HepG2 (cell line): ENCODE results near the gene CYP4F12. TPM values are rescaled to one million over a fixed set of nuclear protein-coding genes. Genes with fewer than 3 reads are reported as not detected.

Experiments
- ATAC-seq: fragments of 200-7000 bp; cut with Tn5 transposase; 3 replicates; pipeline ENCODE4 v1.9.1; 2020; ENCODE audit warnings: mild to moderate bottlenecking, moderate library complexity
- BruUV-seq: library from RNA; stranded (reverse); fragments of 400-500 nt; replicated peaks from 2 replicates; lab custom pipeline; 2021; lab: Mats Ljungman, UMichigan
- CTCF ChIA-PET: fragments of 300-600 bp; formaldehyde crosslinking; extraction: SDS; loops from one replicate; lab custom pipeline; 2021; ENCODE audit warnings: low total read pairs, inconsistent platforms, low intra/inter-chr PET ratio; lab: Yijun Ruan, JAX
- POLR2A ChIA-PET: fragments of 350-600 bp; sonication (Branson Sonifier 250); formaldehyde crosslinking; loops from one replicate; lab custom pipeline; 2020; ENCODE audit warnings: antibody characterized with exemption, inconsistent platforms; lab: Yijun Ruan, JAX
- DNase-seq: peaks from one replicate; pipeline ENCODE4 v3.0.0-alpha.2; 2015; ENCODE audit warnings: low spot score
- FAIRE-seq: peaks from 3 replicates; lab custom pipeline; 2011; peaks lifted over from hg19 to GRCh38; lab: Jason Lieb, UNC
- H2AFZ ChIP-seq: one replicate; pipeline ENCODE4 v1.6.1; 2011; ENCODE audit warnings: low read length, inconsistent platforms
- H3K27ac ChIP-seq: fragments of 300-600 bp; 3 replicates; pipeline ENCODE4 v1.8.0; 2011; ENCODE audit warnings: mixed run types, mild to moderate bottlenecking, mixed read lengths, low read length, inconsistent platforms; ENCODE audit not compliant: insufficient read depth; ENCODE audit errors: extremely low read length
- H3K27me3 ChIP-seq, 2 experiments: fragments of 200-600 bp in 1 of 2; 2 replicates in 1 of 2; 3 replicates in 1 of 2; pipeline versions ENCODE4 v1.6.0 to v1.8.0; 2011; ENCODE audit warnings: low read length in 2 of 2, mild to moderate bottlenecking in 2 of 2, moderate library complexity in 2 of 2, inconsistent platforms in 1 of 2; ENCODE audit not compliant: insufficient read depth in 2 of 2, control insufficient read depth in 1 of 2
- H3K36me3 ChIP-seq, 2 experiments: fragments of 200-600 bp in 1 of 2; replicated peaks in 1 of 2; 2 replicates in 1 of 2; 3 replicates in 1 of 2; pipeline versions ENCODE4 v1.5.1 to v1.8.0; 2011; ENCODE audit warnings: low read length in 2 of 2, inconsistent platforms in 1 of 2; ENCODE audit not compliant: insufficient read depth in 2 of 2, control insufficient read depth in 1 of 2
- H3K4me1 ChIP-seq: 2 replicates; pipeline ENCODE4 v1.5.1; 2012; ENCODE audit warnings: low read length, inconsistent platforms; ENCODE audit not compliant: insufficient read depth
- H3K4me2 ChIP-seq: 2 replicates; pipeline ENCODE4 v1.6.0; 2011; ENCODE audit warnings: low read depth, low read length, inconsistent platforms
- H3K4me3 ChIP-seq, 3 experiments: fragments of 200-600 bp in 1 of 3; sonication (generic), shearing (Covaris generic) in 1 of 3; replicated peaks in 1 of 3; 2 replicates each; pipeline ENCODE4 v1.5.1; 2011 to 2016; ENCODE audit warnings: low read length in 3 of 3, inconsistent platforms in 2 of 3, low read depth in 2 of 3, mild to moderate bottlenecking in 2 of 3, control low read depth in 1 of 3, mixed read lengths in 1 of 3; ENCODE audit not compliant: insufficient read depth in 1 of 3
- H3K79me2 ChIP-seq: one replicate; pipeline ENCODE4 v1.6.1; 2011; ENCODE audit warnings: low read length, inconsistent platforms; ENCODE audit not compliant: insufficient read depth
- H3K9ac ChIP-seq: 2 replicates; pipeline ENCODE4 v1.6.0; 2011; ENCODE audit warnings: mild to moderate bottlenecking, low read depth, low read length, inconsistent platforms; ENCODE audit not compliant: insufficient read depth
- H3K9me3 ChIP-seq: 2 replicates; pipeline ENCODE4 v1.5.1; 2012; ENCODE audit warnings: mild to moderate bottlenecking, low read length
- H4K20me1 ChIP-seq: 2 replicates; pipeline ENCODE4 v1.6.0; 2011; ENCODE audit warnings: inconsistent platforms, mild to moderate bottlenecking, low read length, moderate library complexity; ENCODE audit not compliant: insufficient read depth
- FOXA1 ChIP-seq, 2 experiments: fragments of 450-650 bp in 1 of 2; sonication (generic) in 1 of 2; formaldehyde crosslinking in 1 of 2; IDR thresholded peaks; 2 replicates each; pipeline versions ENCODE4 v1.4.0 to v1.6.1; 2016 to 2020; ENCODE audit warnings: missing genetic modification reagents in 1 of 2
- HMGXB4 ChIP-seq, 2 experiments: sonication (generic) in 1 of 2; formaldehyde crosslinking in 1 of 2; IDR thresholded peaks; 2 replicates each; pipeline versions ENCODE4 v1.4.0 to v1.6.1; 2018 to 2020; ENCODE audit warnings: missing genetic modification reagents in 2 of 2, borderline replicate concordance in 1 of 2, low read depth in 1 of 2, mild to moderate bottlenecking in 1 of 2, missing biosample characterization in 1 of 2
- KMT2A ChIP-seq: sonication (generic); formaldehyde crosslinking; IDR thresholded peaks from 2 replicates; pipeline ENCODE4 v1.4.0; 2020; ENCODE audit warnings: missing genetic modification reagents
- MXD4 ChIP-seq: IDR thresholded peaks from 2 replicates; pipeline ENCODE4 v1.6.1; 2016; ENCODE audit warnings: mild to moderate bottlenecking, missing biosample characterization, missing genetic modification reagents
- REST ChIP-seq, 2 experiments: IDR thresholded peaks; 2 replicates each; pipeline ENCODE4 v1.6.1; 2011 to 2012; ENCODE audit warnings: low read length in 2 of 2, borderline replicate concordance in 1 of 2, low read depth in 1 of 2, mild to moderate bottlenecking in 1 of 2, moderate library complexity in 1 of 2
- SP2 ChIP-seq: sonication (generic); formaldehyde crosslinking; IDR thresholded peaks from 2 replicates; pipeline ENCODE4 v1.5.1; 2020; ENCODE audit warnings: mild to moderate bottlenecking, missing genetic modification reagents
- ZBTB3 ChIP-seq: sonication (generic); formaldehyde crosslinking; IDR thresholded peaks from 2 replicates; pipeline ENCODE4 v1.4.0; 2020; ENCODE audit warnings: low read depth, mild to moderate bottlenecking, moderate library complexity, missing genetic modification reagents, borderline replicate concordance
- ZBTB42 ChIP-seq: sonication (generic); formaldehyde crosslinking; IDR thresholded peaks from 2 replicates; pipeline ENCODE4 v1.5.0; 2020; ENCODE audit warnings: mild to moderate bottlenecking, missing genetic modification reagents
- ZFP62 ChIP-seq: sonication (generic); formaldehyde crosslinking; IDR thresholded peaks from 2 replicates; pipeline ENCODE4 v1.4.0; 2020; ENCODE audit warnings: missing genetic modification reagents
- ZNF121 ChIP-seq: sonication (generic); formaldehyde crosslinking; IDR thresholded peaks from 2 replicates; pipeline ENCODE4 v1.5.0; 2020; ENCODE audit warnings: mild to moderate bottlenecking, missing genetic modification reagents
- WGBS: methylation state at CpG from one replicate; pipeline ENCODE4 v1.1.6; 2017; ENCODE audit warnings: low lambda C conversion rate; 5-methylcytosine and 5-hydroxymethylcytosine counted together
- in situ Hi-C: cut with HindIII; loops from 2 replicates; pipeline ENCODE4 v1.10.0; 2017; ENCODE audit warnings: low pct_unique_long_range_greater_than_20kb; ENCODE audit not compliant: extremely low pct_ligation_motif_present
- intact Hi-C: fragments of 100-400 bp; cut with micrococcal nuclease; formaldehyde crosslinking; loops from one replicate; pipeline ENCODE4 v1.10.0; 2022; ENCODE audit not compliant: unreplicated experiment
- polyA plus RNA-seq, 8 experiments: library from polyadenylated mRNA; depleted of rRNA in 3 of 8; stranded (reverse) in 7 of 8; unstranded in 1 of 8; fragments of >200 nt; fragmentation: Illumina TruSeq in 4 of 8; extraction: Trizol in 4 of 8; gene quantifications; 2 replicates each; pipeline versions ENCODE4 v1.2.1 to v1.2.3, GENCODE V29; 2011 to 2016; ENCODE audit warnings: low read depth in 4 of 8, missing spikeins in 1 of 8, mixed read lengths in 1 of 8; ENCODE audit not compliant: insufficient read depth in 1 of 8
- total RNA-seq, 5 experiments: library from RNA; depleted of rRNA; stranded (reverse); fragments of >200 nt; fragmentation: Illumina TruSeq; extraction: Trizol; gene quantifications; 2 replicates each; pipeline ENCODE4 v1.2.3, GENCODE V29; 2016; ENCODE audit warnings: low read depth in 1 of 5
- TF ChIP-seq, protein P1 (sequence below): sonication (generic); formaldehyde crosslinking; IDR thresholded peaks from 2 replicates; pipeline ENCODE4 v1.8.0; 2022; ENCODE audit warnings: missing genetic modification reagents, low read depth, mild to moderate bottlenecking, borderline replicate concordance
- TF ChIP-seq, protein P2 (sequence below): sonication (generic); formaldehyde crosslinking; IDR thresholded peaks from 2 replicates; pipeline ENCODE4 v1.4.0; 2020; ENCODE audit warnings: missing genetic modification reagents

The CYP4F12 gene
- total and polyA plus RNA-seq, 2 of the 13 experiments (the other 11 are each of a cell fraction or from before 2014, with no cell fraction given) = 29.9 to 30.8 TPM

DNA sequence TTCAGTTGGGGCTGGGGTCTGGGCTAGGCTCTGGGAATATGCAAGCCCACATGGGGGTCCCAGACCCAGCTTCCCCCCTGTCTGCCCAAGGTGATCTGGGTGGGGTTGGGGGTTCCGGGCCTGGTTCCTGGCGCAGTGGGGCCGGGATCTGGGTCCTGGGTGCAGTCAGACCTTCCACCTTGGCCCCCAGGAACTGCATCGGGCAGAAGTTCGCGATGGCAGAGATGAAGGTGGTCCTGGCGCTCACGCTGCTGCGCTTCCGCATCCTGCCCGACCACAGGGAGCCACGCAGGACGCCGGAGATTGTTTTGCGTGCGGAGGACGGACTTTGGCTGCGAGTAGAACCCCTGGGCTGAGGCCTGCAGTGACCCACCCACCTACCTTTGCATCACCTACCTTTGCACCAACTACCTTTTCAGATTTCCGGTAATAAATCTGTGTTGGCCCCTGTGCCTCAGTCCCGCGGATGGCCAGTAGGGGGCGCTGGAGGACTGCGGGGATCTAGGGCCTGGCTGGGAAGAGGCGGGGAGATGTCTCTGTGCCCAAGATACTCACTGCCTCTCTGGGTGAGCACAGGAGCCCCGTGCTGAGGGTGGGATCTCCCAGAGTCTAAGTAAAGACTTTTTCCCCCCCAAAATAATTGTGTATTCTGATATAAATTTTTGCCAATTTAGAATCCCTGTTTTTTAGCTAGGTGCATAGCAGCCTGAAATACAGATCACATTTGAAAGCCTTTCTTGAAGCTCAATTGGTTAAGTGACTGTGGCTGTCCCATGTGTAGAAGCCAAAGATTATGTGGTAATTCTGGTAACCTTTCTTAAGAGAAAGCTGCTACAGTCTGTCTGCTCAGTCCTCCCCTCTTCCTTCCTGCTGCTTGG is 43.6 kb upstream of the CYP4F12 start (continued):
- 0 out of 4 replicates have a peak, but pooled peaks of 1 of the 2 experiments have one; percentile 24 for TF ChIP-seq HMGXB4 (CRISPR knock-in tag; IDR thresholded peaks at IDR 0.05; ENCODE audit: borderline replicate concordance in 1 of 2, low read depth in 1 of 2)

GRCh38 chr19:15631817-15632216 is 41.1 kb upstream of the CYP4F12 start:
- WGBS = 0% methylated on average over 8 of the region's 9 CpGs
- intact Hi-C loops (loop anchor here (1.0 to 10.0 kb wide), 4 partner anchors 40 to 553 kb away; partner anchors contain the start of genes CYP4F12 and FAM32A), in situ Hi-C loops (loop anchor here (25.0 kb wide), 1 partner anchor 530 kb away; the partner anchor contains the start of gene CIB3)
- no TSS peak for BruUV-seq
- peaks cover 4% of the 10 kb centered on the region; the same call in 1 of the 2 replicates for H4K20me1 ChIP-seq
- FAIRE-seq (no peak), ATAC-seq (peak; percentile 27; the same call in 2 of the 3 replicates), DNase-seq (peak; percentile 27)
- no peaks in the 10 kb centered on the region for H3K27me3 ChIP-seq
- no peak overlapping the region for H3K27ac ChIP-seq
- H3K9ac ChIP-seq = no peak overlapping the region
- no peaks in the 10 kb centered on the region for H3K79me2 ChIP-seq
- no peak overlapping the region for H3K4me2 ChIP-seq
- H3K4me3 ChIP-seq = no peak overlapping the region
- ChIA-PET CTCF (interaction anchor here (1.1 to 4.5 kb wide), 4 partner anchors 127 to 551 kb away, joined by 3 to 48 read pairs (median 5); no protein-coding TSS in a partner anchor), POLR2A (no interaction called here)
- no peaks in the 10 kb centered on the region for H3K9me3 ChIP-seq
- H3K4me1 ChIP-seq = peaks cover 32% of the 10 kb centered on the region
- H3K36me3 ChIP-seq = no peaks in the 10 kb centered on the region
- no peak overlapping the region for H2AFZ ChIP-seq
- TF ChIP-seq REST (IDR thresholded peaks at IDR 0.05; ENCODE audit: borderline replicate concordance in 1 of 2, low read depth in 1 of 2, low read length in 2 of 2) (peak; percentile 61 to 94), KMT2A (CRISPR knock-in tag) (no peak), ZBTB3 (CRISPR knock-in tag) (no peak), SP2 (CRISPR knock-in tag) (no peak), MXD4 (CRISPR knock-in tag) (no peak), FOXA1 (IDR thresholded peaks at IDR 0.05) (no peak), FOXA1 (CRISPR knock-in tag; IDR thresholded peaks at IDR 0.05) (no peak), ZBTB42 (CRISPR knock-in tag) (no peak), ZNF121 (CRISPR knock-in tag) (no peak), ZFP62 (CRISPR knock-in tag) (no peak)
- TF ChIP-seq, protein P1, sequence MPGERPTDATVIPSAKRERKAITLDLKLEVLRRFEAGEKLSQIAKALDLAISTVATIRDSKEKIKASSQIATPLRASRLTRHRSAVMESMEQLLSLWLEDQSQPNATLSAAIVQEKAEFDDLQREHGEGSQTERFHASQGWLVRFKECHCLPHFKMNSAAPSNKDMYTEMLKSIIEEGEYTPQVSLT (CRISPR knock-in tag) = no peak
- TF ChIP-seq, protein P2, sequence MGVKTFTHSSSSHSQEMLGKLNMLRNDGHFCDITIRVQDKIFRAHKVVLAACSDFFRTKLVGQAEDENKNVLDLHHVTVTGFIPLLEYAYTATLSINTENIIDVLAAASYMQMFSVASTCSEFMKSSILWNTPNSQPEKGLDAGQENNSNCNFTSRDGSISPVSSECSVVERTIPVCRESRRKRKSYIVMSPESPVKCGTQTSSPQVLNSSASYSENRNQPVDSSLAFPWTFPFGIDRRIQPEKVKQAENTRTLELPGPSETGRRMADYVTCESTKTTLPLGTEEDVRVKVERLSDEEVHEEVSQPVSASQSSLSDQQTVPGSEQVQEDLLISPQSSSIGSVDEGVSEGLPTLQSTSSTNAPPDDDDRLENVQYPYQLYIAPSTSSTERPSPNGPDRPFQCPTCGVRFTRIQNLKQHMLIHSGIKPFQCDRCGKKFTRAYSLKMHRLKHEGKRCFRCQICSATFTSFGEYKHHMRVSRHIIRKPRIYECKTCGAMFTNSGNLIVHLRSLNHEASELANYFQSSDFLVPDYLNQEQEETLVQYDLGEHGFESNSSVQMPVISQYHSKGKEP (CRISPR knock-in tag) = no peak; the same call in 1 of the 2 replicates
